DND-41 (cell line): ENCODE measurements around the gene NSDHL.

Source experiments
- ATAC-seq: fragments of 200-7000 bp; cut with Tn5 transposase; 3 replicates; pipeline ENCODE4 v1.9.1; 2021; ENCODE audit warnings: low read depth; ENCODE audit not compliant: insufficient read depth
- DNase-seq: peaks from one replicate; pipeline ENCODE4 v3.0.0-alpha.2; 2020
- H2AFZ ChIP-seq: 2 replicates; pipeline ENCODE4 v1.6.0; 2012; ENCODE audit warnings: low read depth, low read length
- H3K27ac ChIP-seq: 2 replicates; pipeline ENCODE4 v1.5.1; 2012; ENCODE audit warnings: low read length, inconsistent platforms
- H3K27me3 ChIP-seq: fragments of 200-600 bp; sonication (generic); 2 replicates; pipeline ENCODE4 v1.6.0; 2012; ENCODE audit warnings: low read length, mild to moderate bottlenecking, inconsistent platforms; ENCODE audit not compliant: insufficient read depth, poor library complexity
- H3K36me3 ChIP-seq: 2 replicates; pipeline ENCODE4 v1.5.1; 2012; ENCODE audit warnings: low read length, inconsistent platforms; ENCODE audit not compliant: insufficient read depth
- H3K4me1 ChIP-seq: 2 replicates; pipeline ENCODE4 v1.5.1; 2012; ENCODE audit warnings: mild to moderate bottlenecking, low read length; ENCODE audit not compliant: insufficient read depth
- H3K4me2 ChIP-seq: 2 replicates; pipeline ENCODE4 v1.6.0; 2012; ENCODE audit warnings: mild to moderate bottlenecking, moderate library complexity, low read length, inconsistent platforms; ENCODE audit not compliant: insufficient read depth
- H3K4me3 ChIP-seq, 2 experiments: fragments of 200-600 bp in 1 of 2; shearing (Covaris generic) in 1 of 2; 2 replicates each; pipeline ENCODE4 v1.5.1; 2012 to 2016; ENCODE audit warnings: inconsistent platforms in 2 of 2, low read length in 2 of 2, mild to moderate bottlenecking in 2 of 2, low read depth in 1 of 2, moderate library complexity in 1 of 2
- H3K79me2 ChIP-seq: 2 replicates; pipeline ENCODE4 v1.6.0; 2012; ENCODE audit warnings: low read length, inconsistent platforms; ENCODE audit not compliant: insufficient read depth
- H3K9ac ChIP-seq: 2 replicates; pipeline ENCODE4 v1.6.0; 2012; ENCODE audit warnings: low read depth, mild to moderate bottlenecking, inconsistent platforms, low read length, moderate library complexity
- H3K9me3 ChIP-seq: 2 replicates; pipeline ENCODE4 v1.5.1; 2012; ENCODE audit warnings: low read length, moderate library complexity, mild to moderate bottlenecking, inconsistent platforms; ENCODE audit not compliant: insufficient read depth, severe bottlenecking
- H4K20me1 ChIP-seq: 2 replicates; pipeline ENCODE4 v1.6.0; 2012; ENCODE audit warnings: low read length; ENCODE audit not compliant: insufficient read depth
- EZH2 ChIP-seq: IDR thresholded peaks from 3 replicates; pipeline ENCODE4 v1.6.1; 2012; ENCODE audit warnings: borderline replicate concordance, low read depth, mild to moderate bottlenecking, moderate library complexity, low read length, inconsistent platforms; ENCODE audit not compliant: severe bottlenecking
- TF ChIP-seq, protein P1 (sequence below): IDR thresholded peaks from 2 replicates; pipeline ENCODE4 v1.5.1; 2012; ENCODE audit warnings: borderline replicate concordance, low read length, moderate library complexity, mild to moderate bottlenecking; ENCODE audit not compliant: poor library complexity, severe bottlenecking; ENCODE audit errors: extremely low read depth

NSDHL gene

DNA sequence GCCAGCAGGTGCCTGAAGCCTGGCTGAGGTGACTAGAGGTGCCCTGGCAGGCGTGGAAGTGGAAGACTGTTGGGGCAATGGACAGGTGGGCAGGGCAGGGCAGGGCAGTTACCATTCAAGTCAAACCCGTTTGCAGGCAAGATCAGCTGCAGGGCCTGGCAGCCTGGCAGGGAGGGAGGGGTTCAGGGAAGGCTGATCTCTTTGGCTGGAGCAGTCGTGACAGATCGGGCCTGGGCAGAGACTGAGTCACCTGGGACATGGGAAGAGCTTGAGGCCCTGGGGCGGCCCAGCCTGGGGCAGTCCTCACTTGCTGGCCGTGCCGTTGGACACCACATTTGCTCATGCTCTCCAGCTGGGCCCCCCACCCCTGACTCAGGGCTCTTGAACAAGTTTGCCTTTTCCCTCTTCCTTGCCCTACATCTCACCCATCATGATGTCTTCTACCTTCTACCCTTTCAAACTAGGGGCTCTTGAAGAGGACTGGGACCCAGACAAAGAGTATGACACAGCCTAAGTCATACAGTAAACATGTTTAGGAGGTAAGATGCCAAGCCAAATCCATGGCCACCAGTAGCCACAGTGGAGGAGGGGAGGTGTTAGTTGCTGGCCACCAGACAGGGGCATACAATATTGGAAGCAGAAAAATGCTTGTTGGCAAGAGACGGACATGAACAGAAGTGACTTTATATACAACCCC lies 65.0 kb downstream of the NSDHL start:
- Histone ChIP-seq H3K4me1 (no peaks in the 10 kb centered on the region), H3K4me2 (no peak overlapping the region), H3K9ac (no peak overlapping the region), H3K79me2 (no peaks in the 10 kb centered on the region), H2AFZ (no peak overlapping the region), H3K27me3 (no peaks in the 10 kb centered on the region), H3K27ac (no peak overlapping the region), H3K36me3 (no peaks in the 10 kb centered on the region), H3K9me3 (no peaks in the 10 kb centered on the region), H4K20me1 (no peaks in the 10 kb centered on the region), H3K4me3 (no peak overlapping the region)
- DNase-seq (no peak), ATAC-seq (no peak)
- TF ChIP-seq, protein P1, sequence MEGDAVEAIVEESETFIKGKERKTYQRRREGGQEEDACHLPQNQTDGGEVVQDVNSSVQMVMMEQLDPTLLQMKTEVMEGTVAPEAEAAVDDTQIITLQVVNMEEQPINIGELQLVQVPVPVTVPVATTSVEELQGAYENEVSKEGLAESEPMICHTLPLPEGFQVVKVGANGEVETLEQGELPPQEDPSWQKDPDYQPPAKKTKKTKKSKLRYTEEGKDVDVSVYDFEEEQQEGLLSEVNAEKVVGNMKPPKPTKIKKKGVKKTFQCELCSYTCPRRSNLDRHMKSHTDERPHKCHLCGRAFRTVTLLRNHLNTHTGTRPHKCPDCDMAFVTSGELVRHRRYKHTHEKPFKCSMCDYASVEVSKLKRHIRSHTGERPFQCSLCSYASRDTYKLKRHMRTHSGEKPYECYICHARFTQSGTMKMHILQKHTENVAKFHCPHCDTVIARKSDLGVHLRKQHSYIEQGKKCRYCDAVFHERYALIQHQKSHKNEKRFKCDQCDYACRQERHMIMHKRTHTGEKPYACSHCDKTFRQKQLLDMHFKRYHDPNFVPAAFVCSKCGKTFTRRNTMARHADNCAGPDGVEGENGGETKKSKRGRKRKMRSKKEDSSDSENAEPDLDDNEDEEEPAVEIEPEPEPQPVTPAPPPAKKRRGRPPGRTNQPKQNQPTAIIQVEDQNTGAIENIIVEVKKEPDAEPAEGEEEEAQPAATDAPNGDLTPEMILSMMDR = no peak
- TF ChIP-seq EZH2 = no peak

GRCh38 chrX:152896450-152896849 lies 65.6 kb downstream of the NSDHL start:
- Histone ChIP-seq H4K20me1 (no peaks in the 10 kb centered on the region), H3K4me3 (no peak overlapping the region), H3K9ac (no peak overlapping the region), H3K36me3 (no peaks in the 10 kb centered on the region), H3K9me3 (no peaks in the 10 kb centered on the region), H3K79me2 (no peaks in the 10 kb centered on the region), H3K4me1 (no peaks in the 10 kb centered on the region), H3K4me2 (no peak overlapping the region), H3K27me3 (no peaks in the 10 kb centered on the region), H3K27ac (no peak overlapping the region), H2AFZ (no peak overlapping the region)
- DNase-seq = no peak
- no peak for TF ChIP-seq EZH2
- TF ChIP-seq, protein P1 = no peak
- no peak for ATAC-seq

GRCh38 chrX:152897222-152898131 lies 66.6 kb downstream of the NSDHL start, which contains the start of gene ZNF185:
TSS of gene ZNF185 (plus strand) at chrX:152898067. CDS start at chrX:152914490, 16,423 bp downstream.
- Histone ChIP-seq H3K4me1 (no peaks in the 10 kb centered on the region), H3K9me3 (no peaks in the 10 kb centered on the region), H3K79me2 (no peaks in the 10 kb centered on the region), H2AFZ (no peak within 1 kb of the TSS), H4K20me1 (no peaks in the 10 kb centered on the region), H3K27me3 (no peaks in the 10 kb centered on the region), H3K27ac (no peak within 1 kb of the TSS), H3K4me2 (no peak within 1 kb of the TSS), H3K36me3 (no peaks in the 10 kb centered on the region), H3K9ac (no peak within 1 kb of the TSS), H3K4me3 (no peak within 1 kb of the TSS)
- TF ChIP-seq EZH2 = no peak
- TF ChIP-seq, protein P1 = no peak
- DNase-seq (no peak), ATAC-seq (no peak)
